DND-41 (cell line): ENCODE data around the gene MIGA2.

Experiments used
- ATAC-seq: fragments of 200-7000 bp; cut with Tn5 transposase; 3 replicates; pipeline ENCODE4 v1.9.1; 2021; ENCODE audit warnings: low read depth; ENCODE audit not compliant: insufficient read depth
- DNase-seq: peaks from one replicate; pipeline ENCODE4 v3.0.0-alpha.2; 2020
- H2AFZ ChIP-seq: 2 replicates; pipeline ENCODE4 v1.6.0; 2012; ENCODE audit warnings: low read depth, low read length
- H3K27ac ChIP-seq: 2 replicates; pipeline ENCODE4 v1.5.1; 2012; ENCODE audit warnings: low read length, inconsistent platforms
- H3K27me3 ChIP-seq: fragments of 200-600 bp; sonication (generic); 2 replicates; pipeline ENCODE4 v1.6.0; 2012; ENCODE audit warnings: low read length, mild to moderate bottlenecking, inconsistent platforms; ENCODE audit not compliant: insufficient read depth, poor library complexity
- H3K36me3 ChIP-seq: 2 replicates; pipeline ENCODE4 v1.5.1; 2012; ENCODE audit warnings: low read length, inconsistent platforms; ENCODE audit not compliant: insufficient read depth
- H3K4me1 ChIP-seq: 2 replicates; pipeline ENCODE4 v1.5.1; 2012; ENCODE audit warnings: mild to moderate bottlenecking, low read length; ENCODE audit not compliant: insufficient read depth
- H3K4me2 ChIP-seq: 2 replicates; pipeline ENCODE4 v1.6.0; 2012; ENCODE audit warnings: mild to moderate bottlenecking, moderate library complexity, low read length, inconsistent platforms; ENCODE audit not compliant: insufficient read depth
- H3K4me3 ChIP-seq, 2 experiments: fragments of 200-600 bp in 1 of 2; shearing (Covaris generic) in 1 of 2; 2 replicates each; pipeline ENCODE4 v1.5.1; 2012 to 2016; ENCODE audit warnings: inconsistent platforms in 2 of 2, low read length in 2 of 2, mild to moderate bottlenecking in 2 of 2, low read depth in 1 of 2, moderate library complexity in 1 of 2
- H3K79me2 ChIP-seq: 2 replicates; pipeline ENCODE4 v1.6.0; 2012; ENCODE audit warnings: low read length, inconsistent platforms; ENCODE audit not compliant: insufficient read depth
- H3K9ac ChIP-seq: 2 replicates; pipeline ENCODE4 v1.6.0; 2012; ENCODE audit warnings: low read depth, mild to moderate bottlenecking, inconsistent platforms, low read length, moderate library complexity
- H3K9me3 ChIP-seq: 2 replicates; pipeline ENCODE4 v1.5.1; 2012; ENCODE audit warnings: low read length, moderate library complexity, mild to moderate bottlenecking, inconsistent platforms; ENCODE audit not compliant: insufficient read depth, severe bottlenecking
- H4K20me1 ChIP-seq: 2 replicates; pipeline ENCODE4 v1.6.0; 2012; ENCODE audit warnings: low read length; ENCODE audit not compliant: insufficient read depth
- EZH2 ChIP-seq: IDR thresholded peaks from 3 replicates; pipeline ENCODE4 v1.6.1; 2012; ENCODE audit warnings: borderline replicate concordance, low read depth, mild to moderate bottlenecking, moderate library complexity, low read length, inconsistent platforms; ENCODE audit not compliant: severe bottlenecking
- TF ChIP-seq, protein P1 (sequence below): IDR thresholded peaks from 2 replicates; pipeline ENCODE4 v1.5.1; 2012; ENCODE audit warnings: borderline replicate concordance, low read length, moderate library complexity, mild to moderate bottlenecking; ENCODE audit not compliant: poor library complexity, severe bottlenecking; ENCODE audit errors: extremely low read depth

The MIGA2 gene

DNA sequence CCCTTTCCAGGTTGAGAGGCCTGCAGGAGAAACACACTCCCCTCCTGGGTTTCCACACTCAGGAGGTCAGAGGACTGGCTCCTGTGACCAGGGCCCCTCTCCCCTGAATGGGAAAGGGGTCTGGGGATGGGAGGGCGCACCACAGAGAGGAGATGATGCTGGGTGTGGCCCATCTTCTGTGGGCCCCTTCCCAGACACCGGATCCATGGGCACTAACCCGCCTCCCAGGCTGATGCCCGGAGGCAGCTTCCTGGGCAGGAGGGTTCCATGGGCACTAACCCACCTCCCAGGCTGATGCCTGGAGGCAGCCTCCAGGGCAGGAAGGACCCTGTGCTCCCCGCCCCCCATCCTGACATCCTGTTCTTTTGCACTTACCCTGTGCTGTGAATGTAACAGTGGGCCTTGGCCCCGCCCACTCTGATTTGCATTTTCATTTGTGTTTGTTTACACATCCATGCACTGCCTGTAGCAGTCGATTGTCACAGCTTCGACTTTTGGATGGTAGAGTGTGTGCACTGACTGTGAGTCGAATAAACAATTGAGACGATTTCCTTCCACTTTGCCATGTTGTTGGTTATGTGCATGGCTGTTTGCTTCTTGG lies 35.2 kb downstream of the MIGA2 start:
- no peaks in the 10 kb centered on the region for H3K9me3 ChIP-seq
- H3K4me3 ChIP-seq: no peak overlapping the region
- no peak overlapping the region for H3K4me2 ChIP-seq
- ATAC-seq (peak; percentile 44; the same call in 1 of the 3 replicates), DNase-seq (peak; percentile 22)
- TF ChIP-seq EZH2: no peak
- TF ChIP-seq, protein P1, sequence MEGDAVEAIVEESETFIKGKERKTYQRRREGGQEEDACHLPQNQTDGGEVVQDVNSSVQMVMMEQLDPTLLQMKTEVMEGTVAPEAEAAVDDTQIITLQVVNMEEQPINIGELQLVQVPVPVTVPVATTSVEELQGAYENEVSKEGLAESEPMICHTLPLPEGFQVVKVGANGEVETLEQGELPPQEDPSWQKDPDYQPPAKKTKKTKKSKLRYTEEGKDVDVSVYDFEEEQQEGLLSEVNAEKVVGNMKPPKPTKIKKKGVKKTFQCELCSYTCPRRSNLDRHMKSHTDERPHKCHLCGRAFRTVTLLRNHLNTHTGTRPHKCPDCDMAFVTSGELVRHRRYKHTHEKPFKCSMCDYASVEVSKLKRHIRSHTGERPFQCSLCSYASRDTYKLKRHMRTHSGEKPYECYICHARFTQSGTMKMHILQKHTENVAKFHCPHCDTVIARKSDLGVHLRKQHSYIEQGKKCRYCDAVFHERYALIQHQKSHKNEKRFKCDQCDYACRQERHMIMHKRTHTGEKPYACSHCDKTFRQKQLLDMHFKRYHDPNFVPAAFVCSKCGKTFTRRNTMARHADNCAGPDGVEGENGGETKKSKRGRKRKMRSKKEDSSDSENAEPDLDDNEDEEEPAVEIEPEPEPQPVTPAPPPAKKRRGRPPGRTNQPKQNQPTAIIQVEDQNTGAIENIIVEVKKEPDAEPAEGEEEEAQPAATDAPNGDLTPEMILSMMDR: no peak
- peaks cover 27% of the 10 kb centered on the region for H3K36me3 ChIP-seq
- H3K9ac ChIP-seq: no peak overlapping the region
- H3K27ac ChIP-seq: no peak overlapping the region
- no peaks in the 10 kb centered on the region; the same call in 1 of the 2 replicates for H4K20me1 ChIP-seq
- H3K27me3 ChIP-seq: no peaks in the 10 kb centered on the region
- no peaks in the 10 kb centered on the region for H3K4me1 ChIP-seq
- H2AFZ ChIP-seq: no peak overlapping the region
- no peaks in the 10 kb centered on the region for H3K79me2 ChIP-seq

DNA sequence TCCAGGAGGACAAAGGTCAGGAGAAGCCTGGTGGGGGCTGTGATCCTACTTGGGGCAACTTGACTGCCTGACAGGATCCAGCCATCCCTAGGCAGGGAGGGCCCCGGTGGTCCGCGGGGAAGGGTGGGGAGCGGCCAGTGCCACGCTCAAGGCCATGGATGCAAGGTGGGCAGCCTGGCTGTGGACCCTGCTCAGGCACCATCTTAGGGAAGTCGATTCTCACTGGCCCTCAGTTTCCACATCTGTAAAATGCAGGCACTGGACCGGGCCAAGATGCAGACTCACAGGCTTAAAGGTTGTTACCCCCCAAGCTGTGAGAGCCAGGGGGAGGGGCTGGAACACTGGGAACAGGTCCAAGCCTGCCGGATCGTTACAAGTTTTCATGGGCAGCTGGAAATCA lies 35.7 kb downstream of the MIGA2 start:
- H3K4me3 ChIP-seq: no peak overlapping the region
- TF ChIP-seq, protein P1: no peak
- TF ChIP-seq EZH2: no peak

DNA sequence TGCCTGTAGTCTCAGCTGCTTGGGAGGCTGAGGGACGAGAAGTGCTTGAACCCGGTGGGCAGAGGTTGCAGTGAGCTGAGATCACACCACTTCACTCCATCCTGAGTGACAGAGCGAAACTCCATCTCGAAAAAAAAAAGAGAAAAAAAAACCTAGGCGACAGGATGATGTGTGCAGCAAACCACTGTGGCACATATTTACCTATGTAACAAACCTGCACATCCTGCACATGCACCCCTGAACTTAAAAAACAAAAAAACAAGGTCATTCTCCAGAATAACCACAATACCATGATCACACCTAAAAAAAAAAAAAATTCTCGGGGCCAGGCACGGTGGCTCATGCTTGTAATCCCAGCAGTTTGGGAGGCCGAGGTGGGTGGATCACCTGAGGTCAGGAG lies 37.0 kb downstream of the MIGA2 start:
- Histone ChIP-seq H3K27me3 (no peaks in the 10 kb centered on the region), H3K4me1 (no peaks in the 10 kb centered on the region), H3K27ac (no peak overlapping the region), H3K36me3 (peaks cover 13% of the 10 kb centered on the region), H4K20me1 (no peaks in the 10 kb centered on the region; the same call in 1 of the 2 replicates), H3K4me3 (no peak overlapping the region), H2AFZ (no peak overlapping the region), H3K79me2 (no peaks in the 10 kb centered on the region), H3K9ac (no peak overlapping the region), H3K9me3 (no peaks in the 10 kb centered on the region), H3K4me2 (no peak overlapping the region)
- ATAC-seq (no peak), DNase-seq (no peak)
- no peak for TF ChIP-seq EZH2
- TF ChIP-seq, protein P1: no peak

More for the DNA sequence above, 35.7 kb downstream of the MIGA2 start:
- H2AFZ ChIP-seq: no peak overlapping the region
- H3K9ac ChIP-seq: no peak overlapping the region
- no peak for ATAC-seq
- H3K4me2 ChIP-seq: no peak overlapping the region
- H3K9me3 ChIP-seq: no peaks in the 10 kb centered on the region
- no peak overlapping the region for H3K27ac ChIP-seq
- no peaks in the 10 kb centered on the region for H3K79me2 ChIP-seq
- H3K4me1 ChIP-seq: no peaks in the 10 kb centered on the region
- DNase-seq: no peak
- peaks cover 25% of the 10 kb centered on the region for H3K36me3 ChIP-seq
- no peaks in the 10 kb centered on the region for H3K27me3 ChIP-seq
- H4K20me1 ChIP-seq: no peaks in the 10 kb centered on the region; the same call in 1 of the 2 replicates

DNA sequence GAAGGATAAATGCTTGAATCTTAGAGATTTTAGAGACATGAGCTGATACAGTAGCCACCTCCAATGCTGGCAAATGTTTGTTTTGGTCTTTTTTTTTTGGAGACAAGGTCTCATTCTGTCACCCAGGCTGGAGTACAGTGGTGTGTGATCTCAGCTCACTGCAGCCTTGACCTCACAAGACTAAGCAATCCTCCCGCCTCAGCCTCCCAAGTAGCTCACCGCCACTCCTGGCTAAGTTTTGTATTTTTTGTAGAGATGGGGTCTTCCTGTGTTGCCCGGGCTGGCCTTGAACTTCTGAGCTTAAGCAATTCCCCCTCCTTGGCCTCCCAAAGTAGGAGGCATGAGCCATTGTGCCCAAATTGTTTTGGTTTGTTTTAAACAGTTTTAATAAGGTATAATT lies 37.7 kb downstream of the MIGA2 start:
- Histone ChIP-seq H3K79me2 (no peaks in the 10 kb centered on the region), H3K9me3 (no peaks in the 10 kb centered on the region), H4K20me1 (no peaks in the 10 kb centered on the region; the same call in 1 of the 2 replicates), H3K27me3 (no peaks in the 10 kb centered on the region), H3K4me1 (peaks cover 3% of the 10 kb centered on the region; the same call in 1 of the 2 replicates), H3K27ac (no peak overlapping the region), H3K4me2 (no peak overlapping the region), H3K4me3 (no peak overlapping the region), H2AFZ (no peak overlapping the region), H3K36me3 (peaks cover 8% of the 10 kb centered on the region), H3K9ac (no peak overlapping the region)
- no peak for ATAC-seq
- DNase-seq: no peak
- TF ChIP-seq EZH2: no peak
- TF ChIP-seq, protein P1: no peak
